Right cardiac atrium (tissue), 5 donors: Measurements from ENCODE around the gene MARCHF11. TPM values are rescaled to one million over a fixed set of nuclear protein-coding genes. Genes with fewer than 3 reads are reported as not detected.

Source experiments
- ATAC-seq, 2 donors: fragments of 200-7000 bp; cut with Tn5 transposase; one replicate each; pipeline versions ENCODE4 v1.8.0 to v1.9.1; 2020; ENCODE audit warnings: moderate library complexity in 2 of 2, mild to moderate bottlenecking in 1 of 2
- DNase-seq, 3 donors: peaks; one replicate each; pipeline ENCODE4 v3.0.0-alpha.2; 2020
- H3K27ac ChIP-seq: one replicate; pipeline ENCODE4 v1.5.1; 2013; ENCODE audit warnings: mild to moderate bottlenecking, low read length, control low read depth, moderate library complexity
- H3K27me3 ChIP-seq: one replicate; pipeline ENCODE4 v1.6.1; 2013; ENCODE audit not compliant: control insufficient read depth, insufficient read depth
- H3K4me1 ChIP-seq: one replicate; pipeline ENCODE4 v1.6.1; 2013; ENCODE audit warnings: low read length; ENCODE audit not compliant: control insufficient read depth, insufficient read depth
- H3K4me3 ChIP-seq: one replicate; pipeline ENCODE4 v1.5.1; 2013; ENCODE audit warnings: low read length, control low read depth
- H3K9me3 ChIP-seq: one replicate; pipeline ENCODE4 v1.6.1; 2013; ENCODE audit warnings: low read length; ENCODE audit not compliant: control insufficient read depth
- WGBS: extraction: QIAGEN DNeasy Blood & Tissue Kit; methylation state at CpG from one replicate; pipeline ENCODE4 v1.1.7; 2013; 5-methylcytosine and 5-hydroxymethylcytosine counted together
- intact Hi-C, 4 donors: fragments of 100-400 bp; cut with DNase I; formaldehyde crosslinking; loops; one replicate each; pipeline versions ENCODE4 v1.11.0 to v1.14.0; 2022 to 2023
- polyA plus RNA-seq: library from polyadenylated mRNA; stranded (reverse); fragments of 200-250 nt; gene quantifications from one replicate; pipeline ENCODE4 v1.2.3, GENCODE V29; 2013
- total RNA-seq, 4 donors: library from RNA; stranded (reverse); fragmentation: NEBNext Ultra II Directional; extraction: Animal tissue kit (Norgen Biotek cat#: 25700); gene quantifications; one replicate each; pipeline ENCODE4 v1.2.1, GENCODE V29; 2021
- donor health status: healthy with polysubstance abuse.
- donor health status: DM: no; HTN: yes; CAD: no.
- donor health status: DM: no; HTN: no; CAD: no.
- donor health status: DM: no; HTN: yes; CAD: no; lungs with severe emphysema.
- donor health status: DM: yes; HTN: yes; CAD: no.

The MARCHF11 gene
- total and polyA plus RNA-seq, 5 donors, result 1.3 to 3.2 (median 2.7) TPM

DNA sequence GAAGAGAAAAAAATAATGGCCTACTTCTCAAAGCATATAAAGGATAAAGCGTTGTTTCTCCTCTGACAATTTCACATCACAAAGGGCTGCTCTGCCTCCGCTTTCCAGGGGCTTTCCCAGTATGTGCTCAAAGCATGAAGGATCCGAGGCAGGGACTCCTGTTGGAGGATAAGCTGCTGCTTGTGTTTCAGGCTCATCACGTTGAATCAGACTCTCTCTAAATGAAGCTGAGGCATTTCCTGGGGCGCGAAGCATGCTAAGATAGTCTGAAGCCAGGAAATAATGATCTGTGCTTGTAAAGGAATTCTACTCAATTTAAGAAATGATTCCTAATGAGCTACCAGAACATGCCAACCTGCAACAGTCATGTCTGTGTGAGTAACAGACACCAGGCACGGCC, 97.5 kb downstream of the MARCHF11 start:
- intact Hi-C loops, result no loop called here
- no peak overlapping the region for H3K4me3 ChIP-seq
- no peaks in the 10 kb centered on the region for H3K9me3 ChIP-seq
- no peak for ATAC-seq
- 42% methylated on average over 7 of the region's 7 CpGs for WGBS
- H3K4me1 ChIP-seq, result peaks cover 2% of the 10 kb centered on the region
- no peaks in the 10 kb centered on the region for H3K27me3 ChIP-seq
- no peak overlapping the region for H3K27ac ChIP-seq
- DNase-seq, result no peak

DNA sequence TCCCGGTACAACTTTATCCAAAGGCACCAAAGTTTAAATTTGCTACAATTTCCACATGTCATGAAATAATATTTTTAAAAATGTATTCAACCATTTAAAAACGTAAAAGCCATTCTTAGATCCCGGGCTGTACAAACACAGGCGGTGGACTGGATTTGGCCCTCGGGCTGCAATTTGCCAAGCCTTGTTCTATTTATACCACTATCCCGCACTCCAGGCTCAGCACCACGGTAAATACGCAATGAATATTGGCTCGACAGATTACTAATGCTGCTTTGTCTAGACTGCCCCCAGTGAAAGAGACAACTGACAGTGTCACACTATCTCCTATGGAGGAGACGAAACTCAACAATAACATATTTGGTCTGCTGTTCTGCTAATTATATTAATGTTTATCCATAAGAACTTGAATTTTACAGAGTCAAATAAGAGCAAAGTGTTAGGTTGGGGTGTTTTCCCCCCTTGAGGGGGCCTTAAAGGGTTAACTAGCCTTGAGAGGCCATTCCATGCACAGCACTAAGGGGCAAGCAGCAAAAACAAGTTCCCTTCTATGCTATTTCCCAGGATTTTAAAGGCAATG, 98.1 kb downstream of the MARCHF11 start:
- 78% methylated on average over 10 of the region's 10 CpGs for WGBS
- DNase-seq, result no peak
- Histone ChIP-seq H3K4me1 (peaks cover 2% of the 10 kb centered on the region), H3K27me3 (no peaks in the 10 kb centered on the region), H3K9me3 (no peaks in the 10 kb centered on the region), H3K27ac (no peak overlapping the region), H3K4me3 (no peak overlapping the region)
- no peak for ATAC-seq
- intact Hi-C loops, result no loop called here

DNA sequence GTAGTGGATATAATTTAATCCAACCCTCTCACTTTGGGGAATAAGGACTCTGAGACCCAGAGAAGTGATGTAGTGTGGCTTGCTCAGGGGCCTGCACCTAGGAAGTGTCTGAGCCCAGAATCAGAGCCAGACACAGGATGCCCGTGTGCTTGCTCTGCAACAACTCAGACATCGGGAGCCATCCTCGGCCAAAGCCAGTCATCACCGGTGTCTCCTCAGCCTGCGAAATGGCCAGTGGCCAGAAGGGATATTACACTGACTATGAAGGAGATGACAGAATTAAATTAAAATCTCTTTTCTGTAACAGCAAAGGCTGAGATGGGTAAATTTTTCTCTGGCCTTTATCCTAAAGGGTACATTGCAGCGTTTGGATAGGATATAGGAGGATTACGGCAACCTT, 102.9 kb downstream of the MARCHF11 start:
- WGBS, result 69% methylated on average over 7 of the region's 7 CpGs

DNA sequence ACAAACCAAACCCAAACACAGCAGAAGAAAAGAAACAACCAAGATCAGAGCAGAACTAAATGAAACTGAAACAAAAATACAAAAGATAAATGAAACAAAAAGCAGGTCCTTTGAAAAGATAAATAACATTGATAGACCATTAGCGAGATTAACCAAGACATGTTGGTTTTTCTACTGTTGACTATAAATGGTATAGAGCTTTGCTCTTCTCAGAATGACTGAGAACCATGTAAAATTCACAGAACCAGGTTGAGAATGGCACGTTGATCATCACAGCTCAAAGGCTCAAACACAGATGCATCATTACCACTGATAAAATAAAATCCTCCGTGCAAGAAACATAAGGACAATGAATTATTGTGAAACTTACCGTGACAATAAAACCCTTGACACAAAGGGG, 105.2 kb downstream of the MARCHF11 start:
- intact Hi-C loops, result no loop called here
- WGBS, result 81% methylated on average over 4 of the region's 4 CpGs

More for the DNA sequence above, 102.9 kb downstream of the MARCHF11 start:
- no peak overlapping the region for H3K4me3 ChIP-seq
- DNase-seq (peak in 1 of 3 donors; percentile 34), ATAC-seq (no peak)
- no peaks in the 10 kb centered on the region for H3K4me1 ChIP-seq
- H3K9me3 ChIP-seq, result no peaks in the 10 kb centered on the region
- no peaks in the 10 kb centered on the region for H3K27me3 ChIP-seq
- no peak overlapping the region for H3K27ac ChIP-seq
- intact Hi-C loops, result no loop called here

DNA sequence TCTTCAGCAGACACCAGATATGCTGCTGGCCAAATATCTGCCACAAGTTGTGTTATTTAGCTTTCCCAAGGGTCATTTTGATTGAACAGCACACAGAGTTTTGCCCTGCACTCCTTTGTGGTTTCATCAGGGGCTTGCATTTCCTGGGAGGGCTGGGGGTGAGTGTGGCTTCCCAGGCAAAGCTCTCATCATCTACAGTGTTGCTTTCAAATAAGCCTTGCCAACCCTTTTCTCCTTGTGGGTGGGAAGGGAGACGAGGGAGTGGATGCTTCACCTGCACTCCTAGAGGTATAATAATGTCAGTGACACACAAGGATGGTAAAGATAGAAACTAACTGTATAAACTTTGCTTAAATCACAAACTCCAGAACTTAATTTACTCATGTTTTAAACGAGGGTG, 107.0 kb downstream of the MARCHF11 start:
- Histone ChIP-seq H3K4me3 (no peak overlapping the region), H3K4me1 (no peaks in the 10 kb centered on the region), H3K9me3 (no peaks in the 10 kb centered on the region), H3K27ac (no peak overlapping the region), H3K27me3 (no peaks in the 10 kb centered on the region)
- DNase-seq, result no peak
- intact Hi-C loops, result no loop called here
- ATAC-seq, result no peak
- WGBS, result 76% methylated on average over 2 of the region's 2 CpGs

More for the DNA sequence above, 105.2 kb downstream of the MARCHF11 start:
- ATAC-seq (no peak), DNase-seq (no peak)
- no peaks in the 10 kb centered on the region for H3K27me3 ChIP-seq
- no peaks in the 10 kb centered on the region for H3K9me3 ChIP-seq
- H3K27ac ChIP-seq, result no peak overlapping the region
- no peak overlapping the region for H3K4me3 ChIP-seq
- no peaks in the 10 kb centered on the region for H3K4me1 ChIP-seq

DNA sequence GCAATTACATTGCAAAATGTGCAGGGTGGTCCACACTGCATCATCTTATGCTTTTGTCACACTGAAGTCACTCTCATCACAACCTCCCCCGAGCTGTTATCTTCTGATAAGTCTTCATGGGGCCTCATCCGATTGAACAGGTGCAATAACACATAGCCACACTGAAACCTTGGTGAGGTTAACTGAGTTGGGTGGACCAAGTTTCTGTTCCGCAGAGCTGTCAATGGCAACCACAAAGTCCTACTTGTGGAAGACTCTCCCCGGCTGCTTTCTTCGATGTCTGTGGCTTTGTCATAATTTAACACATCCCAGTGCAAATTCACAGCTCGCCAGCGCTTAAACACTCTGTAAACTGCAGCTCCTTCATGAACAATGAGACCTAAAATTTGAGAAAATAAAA, 112.2 kb downstream of the MARCHF11 start:
- DNase-seq (no peak), ATAC-seq (no peak)
- WGBS, result 87% methylated on average over 7 of the region's 7 CpGs
- intact Hi-C loops, result no loop called here
- Histone ChIP-seq H3K27ac (no peak overlapping the region), H3K4me3 (no peak overlapping the region), H3K27me3 (no peaks in the 10 kb centered on the region), H3K9me3 (no peaks in the 10 kb centered on the region), H3K4me1 (no peaks in the 10 kb centered on the region)

DNA sequence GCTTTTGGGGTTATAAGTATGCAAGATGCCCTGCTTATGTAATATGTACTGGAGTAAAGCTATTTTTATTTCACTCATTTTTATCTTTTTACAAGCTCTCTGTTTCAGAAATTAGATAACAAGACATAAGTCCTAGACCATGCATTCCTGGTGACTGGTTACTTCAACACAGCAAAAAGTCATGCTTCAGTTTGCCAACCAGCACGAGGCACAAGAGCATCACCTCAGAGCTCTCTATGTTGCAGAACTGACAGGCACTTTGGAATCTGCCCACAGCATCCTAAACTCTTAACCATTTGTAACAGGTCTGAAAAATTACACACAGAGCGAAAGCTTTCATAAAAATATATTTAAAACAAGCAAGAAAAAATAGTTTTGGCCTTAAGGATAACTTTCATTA, 112.8 kb downstream of the MARCHF11 start:
- intact Hi-C loops, result no loop called here
- H3K27ac ChIP-seq, result no peak overlapping the region
- 58% methylated on average over 2 of the region's 2 CpGs for WGBS
- H3K27me3 ChIP-seq, result no peaks in the 10 kb centered on the region
- no peak for ATAC-seq
- no peak for DNase-seq
- no peaks in the 10 kb centered on the region for H3K4me1 ChIP-seq
- no peak overlapping the region for H3K4me3 ChIP-seq
- no peaks in the 10 kb centered on the region for H3K9me3 ChIP-seq

DNA sequence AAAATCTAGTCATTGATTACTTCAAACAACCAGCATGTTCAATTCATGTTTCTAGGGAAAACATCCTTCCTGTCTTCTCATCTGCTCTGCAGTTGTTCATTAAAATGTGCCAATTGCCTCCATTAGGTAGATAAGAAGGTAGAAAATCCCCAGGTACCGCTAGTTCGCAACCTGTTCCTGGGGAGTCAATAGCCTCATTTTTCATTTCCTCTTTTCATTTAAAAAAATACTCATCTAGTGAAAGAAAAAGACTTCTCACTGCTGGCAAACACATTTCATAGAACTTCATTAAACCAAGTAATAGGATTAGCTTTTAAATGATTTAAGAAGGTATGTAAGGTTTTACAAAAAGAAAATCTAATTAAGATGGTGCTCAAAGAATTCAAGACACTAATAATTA, 113.3 kb downstream of the MARCHF11 start:
- H3K4me3 ChIP-seq, result no peak overlapping the region
- no peaks in the 10 kb centered on the region for H3K4me1 ChIP-seq
- no peaks in the 10 kb centered on the region for H3K9me3 ChIP-seq
- intact Hi-C loops, result no loop called here
- ATAC-seq (no peak), DNase-seq (no peak)
- WGBS, result 80% methylated on average over 2 of the region's 2 CpGs
- H3K27ac ChIP-seq, result no peak overlapping the region
- no peaks in the 10 kb centered on the region for H3K27me3 ChIP-seq

DNA sequence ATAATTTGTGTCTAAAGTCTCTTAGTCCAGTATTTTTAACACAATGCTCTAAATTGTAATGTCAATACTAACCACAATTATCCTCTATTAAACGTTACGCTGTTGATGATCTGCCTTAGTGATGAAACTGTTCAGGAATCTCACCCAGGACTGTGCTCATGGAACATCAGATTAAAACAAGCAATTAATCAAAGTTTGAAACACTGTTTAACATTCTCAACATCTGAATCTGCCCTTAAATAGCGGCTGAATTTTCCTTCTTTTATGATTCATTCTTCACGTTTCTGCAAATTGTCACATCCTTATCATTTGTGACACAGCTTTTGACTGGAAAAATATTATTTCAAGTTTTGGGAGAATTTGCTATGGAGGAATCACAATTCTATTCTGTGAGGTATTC, 113.8 kb downstream of the MARCHF11 start:
- intact Hi-C loops, result no loop called here
- WGBS, result 51% methylated on average over 4 of the region's 4 CpGs
- no peak for ATAC-seq

DNA sequence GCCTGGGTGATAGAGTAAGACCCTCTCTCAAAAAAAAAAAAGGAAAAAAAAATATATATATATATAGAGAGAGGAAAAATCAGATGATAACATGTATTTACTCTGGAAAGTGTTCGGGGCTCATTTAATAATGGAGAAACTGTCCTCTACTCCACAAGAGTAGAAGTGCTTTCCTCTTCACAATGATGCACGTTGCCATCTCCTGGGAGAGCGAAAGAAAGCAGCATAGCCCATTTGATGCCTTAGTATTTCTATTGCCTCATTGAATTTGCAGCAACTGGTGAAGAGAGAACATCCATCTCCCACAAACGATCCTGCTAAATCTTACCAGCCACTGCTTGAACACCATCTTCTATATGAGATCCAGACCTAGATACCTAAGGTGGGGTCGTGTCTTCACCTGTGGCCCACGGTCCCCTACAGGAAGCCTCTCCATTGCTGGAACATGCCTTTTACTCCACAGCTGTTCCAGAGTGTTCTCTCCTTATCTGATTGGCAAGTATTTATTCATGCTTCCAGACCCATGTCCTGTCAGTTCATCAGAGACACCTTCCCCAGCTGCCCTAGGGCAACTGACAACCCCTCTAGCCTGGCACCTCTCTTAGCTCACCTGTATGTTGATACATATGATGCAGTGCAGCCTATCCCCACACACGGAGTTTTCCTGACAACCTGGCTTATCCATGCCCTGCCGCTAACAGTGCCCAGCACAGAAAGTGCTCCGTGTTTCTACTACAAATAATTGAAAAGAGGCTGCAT, 115.3 kb downstream of the MARCHF11 start:
- Histone ChIP-seq H3K27ac (no peak overlapping the region), H3K4me3 (no peak overlapping the region), H3K4me1 (no peaks in the 10 kb centered on the region), H3K27me3 (no peaks in the 10 kb centered on the region), H3K9me3 (no peaks in the 10 kb centered on the region)
- 67% methylated on average over 9 of the region's 9 CpGs for WGBS
- DNase-seq (no peak), ATAC-seq (no peak)
- intact Hi-C loops, result no loop called here

More for the DNA sequence above, 113.8 kb downstream of the MARCHF11 start:
- no peak for DNase-seq
- Histone ChIP-seq H3K27me3 (no peaks in the 10 kb centered on the region), H3K4me3 (no peak overlapping the region), H3K9me3 (no peaks in the 10 kb centered on the region), H3K27ac (no peak overlapping the region), H3K4me1 (no peaks in the 10 kb centered on the region)

DNA sequence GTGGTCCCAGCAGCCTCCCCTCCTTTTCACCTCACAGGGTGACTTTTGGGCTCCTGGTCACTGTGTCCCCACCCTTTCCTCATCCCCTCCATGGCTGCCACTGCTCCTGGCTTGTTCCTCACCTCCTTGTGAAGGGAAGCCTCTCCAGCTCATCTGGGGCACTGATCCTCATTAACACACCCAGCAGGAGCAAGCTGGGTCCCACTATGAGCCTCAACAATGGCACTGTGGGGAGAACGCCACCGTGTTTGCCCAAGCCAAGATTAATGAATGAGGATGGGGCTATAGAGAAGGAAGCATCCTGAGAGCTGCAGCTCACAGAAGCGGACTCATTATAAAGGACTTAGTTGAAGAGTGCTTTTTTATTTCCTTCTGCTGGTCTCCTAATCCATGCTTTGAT, 118.4 kb downstream of the MARCHF11 start:
- no peak for ATAC-seq
- intact Hi-C loops, result no loop called here
- Histone ChIP-seq H3K9me3 (peaks cover 2% of the 10 kb centered on the region), H3K27ac (no peak overlapping the region), H3K27me3 (no peaks in the 10 kb centered on the region), H3K4me3 (no peak overlapping the region), H3K4me1 (no peaks in the 10 kb centered on the region)
- WGBS, result 76% methylated on average over 3 of the region's 3 CpGs
- DNase-seq, result no peak
